ENCODE results near the gene CDK12.
"Not testable (repeated sequence)": the region's sequence is repeated elsewhere in the genome, so short reads cannot be mapped to it uniquely, and the experiment has no call there.

Gene CDK12

DNA sequence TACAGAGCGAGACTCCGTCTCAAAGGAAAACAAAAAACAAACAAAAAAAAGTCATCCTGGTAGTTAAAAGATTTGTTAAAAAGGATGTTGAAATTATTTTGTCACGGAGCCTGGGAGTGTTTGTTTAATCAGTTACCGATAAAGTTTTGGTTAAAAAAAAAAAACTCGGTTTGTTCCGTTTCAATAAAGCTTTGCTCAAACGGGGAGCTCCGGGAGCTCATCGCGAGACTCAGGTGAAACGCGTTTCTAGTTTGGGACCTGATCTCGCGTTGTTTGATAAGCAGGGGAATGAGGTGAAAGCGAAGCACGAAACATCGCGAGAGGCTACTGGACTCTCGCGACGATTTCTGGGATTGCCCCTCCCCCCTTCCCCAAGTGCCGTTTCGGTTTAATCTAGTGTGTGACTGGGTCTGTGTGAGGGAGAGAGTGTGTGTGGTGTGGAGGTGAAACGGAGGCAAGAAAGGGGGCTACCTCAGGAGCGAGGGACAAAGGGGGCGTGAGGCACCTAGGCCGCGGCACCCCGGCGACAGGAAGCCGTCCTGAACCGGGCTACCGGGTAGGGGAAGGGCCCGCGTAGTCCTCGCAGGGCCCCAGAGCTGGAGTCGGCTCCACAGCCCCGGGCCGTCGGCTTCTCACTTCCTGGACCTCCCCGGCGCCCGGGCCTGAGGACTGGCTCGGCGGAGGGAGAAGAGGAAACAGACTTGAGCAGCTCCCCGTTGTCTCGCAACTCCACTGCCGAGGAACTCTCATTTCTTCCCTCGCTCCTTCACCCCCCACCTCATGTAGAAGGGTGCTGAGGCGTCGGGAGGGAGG, at the start of gene CDK12:
TSS of gene CDK12 (plus strand) at position 374 of the 813 bp plus-strand sequence. CDS start 586 bp downstream, outside the sequence.
- peak; percentile 99 for DNase-seq

DNA sequence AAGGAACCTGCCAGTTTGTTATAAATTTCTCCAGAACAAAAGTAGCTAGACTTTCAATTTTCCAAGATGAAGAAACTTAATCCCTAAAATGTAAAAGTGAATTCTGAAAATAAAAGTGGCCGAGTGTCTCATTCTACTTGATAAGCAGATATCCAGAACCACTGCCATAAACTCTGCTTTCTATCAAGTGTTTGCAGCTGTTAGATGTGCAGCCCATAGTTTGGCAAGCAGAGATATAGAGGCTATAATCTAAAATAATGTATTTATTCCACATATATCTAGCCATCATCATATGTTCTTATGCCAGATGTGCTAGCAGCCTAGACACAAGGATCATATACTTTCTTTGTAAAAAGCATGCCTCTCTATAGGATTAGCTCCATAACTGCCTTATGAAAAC, 45.1 kb upstream of the CDK12 start:
- no peak for DNase-seq

- no peak for DNase-seq
Observed at GRCh38 chr17:39429600-39429999, 31.7 kb upstream of the CDK12 start.

DNA sequence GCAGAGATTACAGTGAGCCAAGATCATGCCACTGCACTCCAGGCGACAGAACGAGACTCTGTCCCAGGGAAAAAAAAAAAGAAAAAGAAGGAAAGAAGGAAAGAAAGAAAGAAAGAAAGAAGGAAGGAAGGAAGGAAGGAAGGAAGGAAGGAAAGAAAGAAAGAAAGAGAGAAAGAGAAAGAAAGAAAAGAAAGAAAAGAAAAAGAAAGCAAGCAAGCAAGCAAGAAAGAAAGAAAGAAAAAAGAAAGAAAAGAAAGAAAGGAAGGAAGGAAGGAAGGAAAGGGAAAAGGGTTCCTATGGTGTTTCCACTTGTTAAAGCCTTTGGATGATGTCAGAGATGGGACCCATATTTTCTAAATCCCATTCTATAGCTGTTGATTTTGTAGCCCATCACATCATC, 21.4 kb upstream of the CDK12 start:
- not testable (repeated sequence) for DNase-seq

DNA sequence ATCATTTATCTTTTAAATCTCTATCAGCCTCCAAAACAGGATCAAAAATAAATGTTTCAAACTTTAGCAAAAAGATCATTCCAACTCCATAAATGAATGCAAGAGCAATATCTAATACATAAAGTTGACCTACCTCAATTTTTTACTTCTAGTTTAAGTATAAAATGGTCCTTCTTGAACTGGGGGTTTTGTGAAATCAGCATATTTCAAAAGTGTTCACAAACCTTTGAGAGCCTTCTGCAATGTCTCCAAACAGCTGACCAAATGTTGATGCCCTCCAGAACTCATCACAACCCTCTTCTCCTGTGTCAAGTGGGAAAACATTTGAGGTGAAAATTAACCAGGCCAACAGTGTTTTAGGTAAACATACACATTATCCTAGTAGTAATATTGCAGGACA, 18.0 kb upstream of the CDK12 start:
- no peak for DNase-seq

- DNase-seq, result no peak
Observed at GRCh38 chr17:39447561-39447960, 13.7 kb upstream of the CDK12 start.

- DNase-seq, result no peak
Observed at GRCh38 chr17:39450051-39450450, 11.2 kb upstream of the CDK12 start.

DNA sequence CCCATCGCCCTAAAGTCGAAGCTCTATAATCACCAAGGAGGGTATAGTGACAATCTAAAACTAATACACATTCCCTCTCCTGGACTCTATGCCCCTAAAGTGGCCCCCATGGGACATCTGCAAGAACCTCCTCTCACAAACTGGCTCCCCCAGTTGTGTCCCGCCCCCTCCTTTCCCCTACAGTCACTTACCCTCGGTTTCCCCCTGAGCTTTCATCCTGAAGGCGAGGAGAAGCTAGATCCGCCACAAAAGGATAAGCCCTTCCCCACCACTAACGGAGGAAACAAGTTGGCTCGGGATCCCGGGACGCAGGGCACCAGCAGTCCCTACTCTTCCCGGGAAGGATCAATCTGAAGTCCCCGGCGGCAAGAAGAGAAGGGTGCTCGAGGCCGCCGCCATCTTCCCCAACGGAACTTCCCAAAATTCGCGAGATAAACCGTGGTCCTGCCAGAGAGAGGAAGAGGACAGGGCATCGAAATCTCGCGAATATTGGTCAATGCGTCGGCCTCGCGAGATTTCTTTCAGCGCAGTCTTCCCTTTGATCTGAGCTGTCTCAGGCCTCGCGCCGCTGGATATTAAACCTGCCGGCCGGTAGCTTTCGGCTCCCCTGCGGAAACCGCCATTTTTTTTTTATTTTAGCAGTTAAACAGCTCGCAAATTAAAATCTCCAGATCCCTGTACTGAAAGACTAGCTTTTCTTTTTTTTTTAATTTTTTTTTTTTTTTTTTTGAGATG, 10.3 kb upstream of the CDK12 start, which contains the start of gene MED1:
TSS of gene MED1 (minus strand) at position 417 of the 735 bp plus-strand sequence. CDS start at position 216, 201 bp downstream.
- peak; percentile 97 for DNase-seq

GRCh38 chr17:39455919-39456318, 5.4 kb upstream of the CDK12 start:
- no peak for DNase-seq

- DNase-seq, result no peak
Observed at GRCh38 chr17:39461926-39462569, 762 bp downstream of the CDK12 start.

- peak; percentile 4 for DNase-seq
Observed at GRCh38 chr17:39462631-39463375, 1.5 kb downstream of the CDK12 start.

DNA sequence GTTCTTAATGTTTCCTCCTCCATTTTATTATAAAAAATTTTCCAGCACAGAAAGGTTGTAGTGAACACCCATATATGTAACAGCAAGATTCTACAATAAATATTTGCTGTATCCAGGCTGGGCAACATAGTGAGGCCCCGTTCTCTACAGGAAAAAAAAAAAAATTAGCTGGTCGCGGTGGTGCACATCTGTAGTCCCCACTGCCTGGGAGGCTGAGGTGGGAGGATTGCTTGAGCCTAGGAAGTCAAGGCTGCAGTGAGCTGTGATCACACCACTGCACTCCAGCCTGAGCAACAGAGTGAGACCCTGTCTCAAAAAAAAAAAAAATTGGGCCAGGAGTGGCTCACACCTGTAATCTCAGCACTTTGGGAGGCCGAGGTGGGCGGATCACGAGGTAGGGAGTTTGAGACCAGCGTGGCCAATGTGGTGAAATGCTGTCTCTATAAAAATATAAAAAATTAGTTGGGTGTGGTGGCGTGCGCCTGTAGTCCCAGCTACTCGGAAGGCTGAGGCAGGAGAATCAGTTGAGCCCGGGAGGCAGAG, 3.4 kb downstream of the CDK12 start:
- DNase-seq, result not testable (repeated sequence)

- not testable (repeated sequence) for DNase-seq
Observed at GRCh38 chr17:39468610-39469009, 7.3 kb downstream of the CDK12 start.

DNA sequence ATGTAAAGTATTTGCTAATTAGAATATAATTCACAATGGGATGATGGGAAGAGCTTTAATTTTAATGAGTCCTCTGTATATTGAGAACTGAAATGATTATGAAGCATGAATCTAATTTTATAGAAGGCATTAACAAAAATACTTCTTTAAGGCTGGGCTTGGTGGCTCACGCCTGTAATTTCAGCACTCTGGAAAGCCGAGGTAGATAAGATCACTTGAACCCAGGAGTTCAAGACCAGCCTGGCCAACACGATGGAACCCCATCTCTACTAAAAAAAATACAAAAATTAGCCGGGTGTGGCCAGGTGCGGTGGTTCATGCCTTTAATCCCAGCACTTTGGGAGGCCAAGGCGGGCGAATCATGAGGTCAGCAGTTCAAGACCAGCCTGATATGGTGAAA, 12.0 kb downstream of the CDK12 start:
- DNase-seq, result no peak

- not testable (repeated sequence) for DNase-seq
Observed at GRCh38 chr17:39479631-39480030, 18.3 kb downstream of the CDK12 start.

GRCh38 chr17:39483506-39483905, 22.2 kb downstream of the CDK12 start:
- DNase-seq, result no peak

DNA sequence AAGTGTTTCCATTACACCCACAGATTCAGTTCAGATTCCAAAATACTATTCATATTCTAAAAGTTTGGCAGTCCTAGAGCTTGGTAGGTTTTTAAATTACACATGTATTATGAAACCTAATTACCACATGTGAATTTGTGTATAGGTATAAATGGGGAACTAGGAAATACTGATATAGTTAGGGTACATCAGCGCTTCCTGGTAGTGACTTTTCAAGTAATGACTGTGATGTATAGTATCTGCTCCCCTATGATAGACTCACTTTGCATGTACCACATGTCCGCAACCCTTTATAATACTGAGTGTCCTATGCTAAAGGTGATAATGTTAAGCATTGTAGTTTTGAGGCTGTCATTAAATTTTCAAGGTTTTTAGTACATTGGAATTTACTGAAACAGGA, 22.9 kb downstream of the CDK12 start:
- DNase-seq, result no peak

DNA sequence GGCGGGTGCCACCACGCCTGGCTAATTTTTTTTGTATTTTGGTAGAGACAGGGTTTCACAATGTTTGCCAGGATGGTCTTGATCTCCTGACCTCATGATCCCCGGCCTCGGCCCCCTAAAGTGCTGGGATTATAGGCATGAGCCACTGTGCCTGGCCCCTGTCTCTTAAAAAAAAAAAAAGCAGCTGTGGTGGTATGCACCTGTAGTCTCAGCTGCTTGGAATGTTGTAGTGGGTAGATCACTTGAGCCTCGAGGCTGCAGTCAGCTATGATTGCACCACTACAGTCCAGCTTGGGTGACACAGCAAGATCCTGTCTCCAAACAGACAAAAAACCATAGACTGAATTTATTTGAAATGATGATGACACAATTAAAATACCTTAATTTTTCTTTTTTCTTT, 24.3 kb downstream of the CDK12 start:
- no peak for DNase-seq

DNA sequence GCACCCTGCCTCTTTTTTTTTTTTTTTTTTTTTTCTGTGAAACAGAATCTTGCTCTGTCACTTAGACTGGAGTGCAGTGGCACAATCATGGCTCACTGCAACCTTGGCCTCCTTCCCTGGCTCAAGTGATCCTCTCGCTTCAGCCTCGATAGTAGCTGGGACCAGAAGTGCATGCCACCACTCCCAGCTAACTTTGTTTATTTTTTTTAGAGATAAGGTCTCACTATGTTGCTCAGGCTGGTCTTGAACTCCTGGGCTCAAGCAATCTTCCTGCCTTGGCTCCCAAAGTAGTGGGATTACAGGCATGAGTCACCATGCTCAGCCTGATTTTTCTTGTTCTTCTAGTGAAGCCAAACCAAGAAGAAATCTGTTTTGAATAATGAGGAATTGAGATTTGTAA, 25.0 kb downstream of the CDK12 start:
- DNase-seq, result no peak

DNA sequence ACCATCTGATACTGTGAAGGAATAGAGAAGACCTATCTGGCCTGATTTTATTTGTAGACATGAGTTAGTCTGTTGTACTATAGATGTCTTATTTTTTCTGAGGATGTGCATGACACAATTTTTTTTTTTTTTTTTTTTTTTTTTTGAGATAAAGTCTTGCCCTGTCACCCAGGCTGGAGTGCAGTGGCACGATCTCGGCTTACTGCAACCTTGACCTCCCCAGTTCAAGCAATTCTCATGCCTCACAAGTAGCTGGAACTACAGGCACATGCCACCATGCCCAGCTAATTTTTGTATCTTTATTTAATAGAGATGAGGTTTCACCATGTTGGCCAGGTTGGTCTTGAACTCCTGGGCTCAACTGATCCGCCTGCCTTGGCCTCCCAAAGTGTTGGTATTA, 26.2 kb downstream of the CDK12 start:
- DNase-seq, result not testable (repeated sequence)

DNA sequence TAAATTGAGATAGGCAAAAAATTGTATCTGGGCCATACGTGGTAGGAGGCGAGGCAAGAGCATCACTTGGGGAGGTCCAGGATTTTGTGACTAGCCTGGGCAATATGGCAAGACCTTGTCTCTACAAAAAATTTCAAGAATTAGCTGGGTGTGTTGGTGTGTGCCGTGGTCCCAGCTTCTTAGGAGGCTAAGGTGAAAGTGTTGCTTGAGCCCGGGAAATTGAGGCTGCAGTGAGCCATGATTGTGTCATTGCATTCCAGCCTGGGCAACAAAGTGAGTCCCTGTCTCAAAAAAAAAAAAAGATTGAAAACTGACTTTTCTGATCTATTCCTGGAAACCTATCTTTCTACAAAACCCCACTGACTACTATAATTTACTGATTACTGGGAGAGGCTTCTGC, 26.7 kb downstream of the CDK12 start:
- no peak for DNase-seq

- DNase-seq, result not testable (repeated sequence)
Observed at GRCh38 chr17:39496921-39497320, 35.6 kb downstream of the CDK12 start.

GRCh38 chr17:39507511-39507910, 46.2 kb downstream of the CDK12 start:
- DNase-seq, result no peak

All from CD4-positive, alpha-beta T cell treated with Interleukin-21 for 1 hour (primary cell).